MCF 10A (cell line): ENCODE results near the gene NUDT4. TPM values are rescaled to one million over a fixed set of nuclear protein-coding genes. Genes with fewer than 3 reads are reported as not detected.

Experiments
- BruUV-seq: library from RNA; stranded (reverse); fragments of 400-500 nt; replicated peaks from 2 replicates; lab custom pipeline; 2021; lab: Mats Ljungman, UMichigan
- CTCF ChIA-PET: fragments of 300-600 bp; sonication (Branson Sonifier 250); formaldehyde crosslinking; extraction: SDS; loops from one replicate; lab custom pipeline; 2021; ENCODE audit warnings: antibody characterized with exemption, inconsistent platforms; lab: Yijun Ruan, JAX
- POLR2A ChIA-PET: fragments of 300-600, 350-650 bp; sonication (Branson Sonifier 250); formaldehyde crosslinking; extraction: SDS; loops from one replicate; lab custom pipeline; 2020; ENCODE audit warnings: antibody characterized with exemption, inconsistent platforms; lab: Yijun Ruan, JAX
- DNase-seq: peaks from one replicate; pipeline ENCODE4 v3.0.0-alpha.2; 2018; ENCODE audit not compliant: unreplicated experiment
- H3K27ac Mint-ChIP-seq: one replicate; pipeline ENCODE4 v1.8.0; 2022; ENCODE audit warnings: mild to moderate bottlenecking, low read depth, mixed read lengths; ENCODE audit not compliant: unreplicated experiment
- H3K27me3 Mint-ChIP-seq: one replicate; pipeline ENCODE4 v1.8.0; 2022; ENCODE audit warnings: mixed read lengths; ENCODE audit not compliant: insufficient read depth, unreplicated experiment
- H3K36me3 Mint-ChIP-seq: one replicate; pipeline ENCODE4 v1.8.0; 2022; ENCODE audit warnings: mild to moderate bottlenecking, moderate library complexity, mixed read lengths; ENCODE audit not compliant: insufficient read depth, unreplicated experiment
- H3K4me1 Mint-ChIP-seq: one replicate; pipeline ENCODE4 v1.8.0; 2022; ENCODE audit warnings: mixed read lengths; ENCODE audit not compliant: insufficient read depth, unreplicated experiment
- H3K4me3 Mint-ChIP-seq: one replicate; pipeline ENCODE4 v1.8.0; 2022; ENCODE audit warnings: mild to moderate bottlenecking, moderate library complexity, mixed read lengths; ENCODE audit not compliant: unreplicated experiment
- H3K9me3 Mint-ChIP-seq: one replicate; pipeline ENCODE4 v1.8.0; 2022; ENCODE audit warnings: mixed read lengths; ENCODE audit not compliant: unreplicated experiment
- intact Hi-C: fragments of 100-400 bp; cut with micrococcal nuclease; formaldehyde crosslinking; loops from 2 replicates; pipeline ENCODE4 v1.14.1; 2022
- total RNA-seq: library from RNA; stranded (reverse); gene quantifications from 2 replicates; pipeline ENCODE4 v1.2.3, GENCODE V29; 2022
- TF ChIP-seq, protein P1 (sequence below): fragments of 200-600 bp; IDR thresholded peaks from one replicate; pipeline ENCODE4 v1.8.0; 2022; ENCODE audit warnings: antibody characterized with exemption, mild to moderate bottlenecking; ENCODE audit not compliant: unreplicated experiment

The NUDT4 gene
- total RNA-seq, 1 experiment from 2014 or later = 79.8 TPM

DNA sequence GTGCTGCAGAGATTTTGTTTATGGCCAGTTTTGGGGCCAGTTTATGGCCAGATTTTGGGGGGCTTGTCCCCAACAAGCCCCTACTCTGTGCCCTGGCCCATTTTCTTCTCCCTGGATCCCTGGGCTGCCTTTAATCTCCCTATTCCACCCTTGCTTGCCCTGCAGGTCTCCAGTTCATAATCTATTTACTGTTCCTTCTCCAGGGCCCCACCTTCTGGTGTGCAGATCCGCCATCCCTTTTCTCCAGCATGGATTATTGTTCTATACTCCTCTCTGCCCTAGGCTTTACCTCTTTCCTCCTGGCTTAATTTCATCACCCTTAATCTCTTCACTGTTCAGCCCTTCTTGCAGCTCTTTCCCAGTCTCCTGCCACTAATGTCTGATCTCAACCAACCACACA, 26.0 kb upstream of the NUDT4 start:
- Mint-ChIP-seq H3K4me1 (peaks cover 6% of the 10 kb centered on the region), H3K4me3 (no peak overlapping the region), H3K27me3 (no peaks in the 10 kb centered on the region), H3K9me3 (no peaks in the 10 kb centered on the region), H3K27ac (no peak overlapping the region), H3K36me3 (no peaks in the 10 kb centered on the region)
- BruUV-seq = no TSS peak
- TF ChIP-seq, protein P1, sequence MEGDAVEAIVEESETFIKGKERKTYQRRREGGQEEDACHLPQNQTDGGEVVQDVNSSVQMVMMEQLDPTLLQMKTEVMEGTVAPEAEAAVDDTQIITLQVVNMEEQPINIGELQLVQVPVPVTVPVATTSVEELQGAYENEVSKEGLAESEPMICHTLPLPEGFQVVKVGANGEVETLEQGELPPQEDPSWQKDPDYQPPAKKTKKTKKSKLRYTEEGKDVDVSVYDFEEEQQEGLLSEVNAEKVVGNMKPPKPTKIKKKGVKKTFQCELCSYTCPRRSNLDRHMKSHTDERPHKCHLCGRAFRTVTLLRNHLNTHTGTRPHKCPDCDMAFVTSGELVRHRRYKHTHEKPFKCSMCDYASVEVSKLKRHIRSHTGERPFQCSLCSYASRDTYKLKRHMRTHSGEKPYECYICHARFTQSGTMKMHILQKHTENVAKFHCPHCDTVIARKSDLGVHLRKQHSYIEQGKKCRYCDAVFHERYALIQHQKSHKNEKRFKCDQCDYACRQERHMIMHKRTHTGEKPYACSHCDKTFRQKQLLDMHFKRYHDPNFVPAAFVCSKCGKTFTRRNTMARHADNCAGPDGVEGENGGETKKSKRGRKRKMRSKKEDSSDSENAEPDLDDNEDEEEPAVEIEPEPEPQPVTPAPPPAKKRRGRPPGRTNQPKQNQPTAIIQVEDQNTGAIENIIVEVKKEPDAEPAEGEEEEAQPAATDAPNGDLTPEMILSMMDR = no peak
- ChIA-PET POLR2A (no interaction called here), CTCF (no interaction called here)
- intact Hi-C loops = no loop called here
- DNase-seq = no peak

DNA sequence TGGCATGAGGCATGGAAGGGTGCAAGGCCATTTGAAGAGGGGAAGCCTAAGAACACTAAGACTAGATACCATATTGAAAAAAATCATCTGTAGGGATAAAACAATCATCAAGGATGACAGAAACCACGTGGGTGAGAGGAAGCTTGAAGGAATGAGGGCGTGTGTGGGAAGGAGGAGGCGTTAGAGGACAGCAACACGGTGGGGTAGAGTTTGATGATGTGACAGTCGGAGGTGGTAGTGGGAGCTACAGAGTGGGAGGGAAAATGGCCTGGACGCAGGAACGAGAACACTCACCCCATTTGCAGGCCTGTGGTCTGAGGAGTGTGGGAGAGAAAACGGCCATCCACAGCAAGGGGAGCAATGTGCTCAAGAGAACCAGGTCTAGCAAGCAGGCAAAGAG, 25.4 kb upstream of the NUDT4 start:
- Mint-ChIP-seq H3K4me3 (no peak overlapping the region), H3K4me1 (peaks cover 6% of the 10 kb centered on the region), H3K36me3 (no peaks in the 10 kb centered on the region), H3K27ac (no peak overlapping the region), H3K27me3 (no peaks in the 10 kb centered on the region), H3K9me3 (no peaks in the 10 kb centered on the region)
- intact Hi-C loops = no loop called here
- TF ChIP-seq, protein P1 = no peak
- POLR2A ChIA-PET = interaction anchor here (0.7 kb wide), 1 partner anchor 449 kb away, joined by 3 read pairs; no protein-coding TSS in a partner anchor
- CTCF ChIA-PET = no interaction called here
- no TSS peak for BruUV-seq
- DNase-seq = no peak

DNA sequence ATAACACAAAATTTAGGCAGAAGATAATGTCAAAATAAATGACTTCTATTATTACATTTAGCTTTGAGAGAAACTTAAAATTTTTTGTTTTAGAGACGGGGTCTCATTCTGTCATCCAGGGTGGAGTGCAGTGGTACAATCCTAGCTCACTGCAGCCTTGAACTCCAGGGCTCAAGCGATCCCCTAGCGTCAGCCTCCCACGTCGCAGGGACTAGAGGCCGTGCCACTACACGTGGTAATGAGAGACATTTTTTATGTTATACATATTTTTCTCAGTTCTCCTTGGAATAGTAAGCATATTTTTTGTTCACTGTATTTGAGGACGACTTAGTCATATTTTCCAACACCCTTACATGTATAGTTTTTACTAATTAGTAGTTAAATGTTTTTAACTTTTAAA, 21.5 kb upstream of the NUDT4 start:
- Mint-ChIP-seq H3K9me3 (no peaks in the 10 kb centered on the region), H3K4me1 (peaks cover 11% of the 10 kb centered on the region), H3K27me3 (no peaks in the 10 kb centered on the region), H3K4me3 (no peak overlapping the region), H3K36me3 (no peaks in the 10 kb centered on the region), H3K27ac (no peak overlapping the region)
- CTCF ChIA-PET = no interaction called here
- TF ChIP-seq, protein P1 = no peak
- POLR2A ChIA-PET = no interaction called here
- no peak for DNase-seq
- BruUV-seq = no TSS peak
- intact Hi-C loops = no loop called here

DNA sequence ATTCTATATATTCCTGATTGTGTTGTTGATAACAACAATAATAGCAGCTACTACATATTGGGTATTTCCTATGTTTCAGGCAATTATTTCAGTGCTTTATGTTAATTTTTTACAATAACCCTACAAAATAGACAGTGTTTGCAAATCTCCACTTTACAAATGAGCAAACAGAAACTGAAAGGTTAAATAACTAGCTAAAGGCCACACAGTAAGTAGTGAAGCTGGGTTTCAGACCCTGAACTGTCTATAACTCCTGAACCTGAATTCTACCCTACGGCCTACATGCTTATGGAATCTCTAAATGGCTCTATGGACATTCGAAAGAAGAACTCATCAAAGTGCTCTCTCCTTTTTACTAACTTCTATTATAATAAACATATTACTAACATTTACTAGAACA, 19.7 kb upstream of the NUDT4 start:
- no peak overlapping the region for H3K4me3 Mint-ChIP-seq
- no peak for DNase-seq
- BruUV-seq = no TSS peak
- no peaks in the 10 kb centered on the region for H3K9me3 Mint-ChIP-seq
- intact Hi-C loops = no loop called here
- CTCF ChIA-PET = interaction anchor here (0.6 kb wide), 2 partner anchors 28 to 300 kb away, joined by 3 to 4 read pairs; no protein-coding TSS in a partner anchor
- POLR2A ChIA-PET = interaction anchor here (1.5 kb wide), 1 partner anchor 236 kb away, joined by 4 read pairs; no protein-coding TSS in a partner anchor
- H3K36me3 Mint-ChIP-seq = no peaks in the 10 kb centered on the region
- no peaks in the 10 kb centered on the region for H3K27me3 Mint-ChIP-seq
- TF ChIP-seq, protein P1 = no peak
- peaks cover 10% of the 10 kb centered on the region for H3K4me1 Mint-ChIP-seq
- H3K27ac Mint-ChIP-seq = no peak overlapping the region
